GM19239 (cell line): ENCODE measurements around the gene DYNC2I2.
A peak's percentile ranks its signal among the peaks of the same experiment; 100 is the strongest.
"Not testable (repeated sequence)": the region's sequence is repeated elsewhere in the genome, so short reads cannot be mapped to it uniquely, and the experiment has no call there.

ENCODE experiments used
- DNase-seq: peaks from one replicate; pipeline ENCODE4 v3.0.0; 2011; ENCODE audit warnings: low spot score; ENCODE audit not compliant: insufficient read length
- FAIRE-seq: peaks from 2 replicates; lab custom pipeline; 2011; peaks lifted over from hg19 to GRCh38; lab: Jason Lieb, UNC

DYNC2I2 gene

GRCh38 chr9:128687453-128687852 is 30.8 kb upstream of the DYNC2I2 start:
- DNase-seq (no peak), FAIRE-seq (no peak)

- FAIRE-seq (peak; percentile 77), DNase-seq (no peak)
Measured at GRCh38 chr9:128685636-128686489, 29.2 kb upstream of the DYNC2I2 start.

GRCh38 chr9:128684325-128685199 is 27.9 kb upstream of the DYNC2I2 start:
- DNase-seq: no peak

GRCh38 chr9:128684065-128684324 is 27.3 kb upstream of the DYNC2I2 start:
- FAIRE-seq (no peak), DNase-seq (no peak)

More at GRCh38 chr9:128684325-128685199, 27.9 kb upstream of the DYNC2I2 start:
- peak; percentile 94 for FAIRE-seq

- FAIRE-seq: peak; percentile 72
- no peak for DNase-seq
Measured at GRCh38 chr9:128683340-128684064, 26.9 kb upstream of the DYNC2I2 start.

- FAIRE-seq: no peak
- DNase-seq: no peak
Measured at GRCh38 chr9:128677794-128678193, 21.1 kb upstream of the DYNC2I2 start.

- no peak for FAIRE-seq
- no peak for DNase-seq
Measured at GRCh38 chr9:128675382-128675781, 18.7 kb upstream of the DYNC2I2 start.

GRCh38 chr9:128669786-128670185 is 13.1 kb upstream of the DYNC2I2 start:
- DNase-seq (no peak), FAIRE-seq (no peak)

GRCh38 chr9:128666481-128666941 is 9.9 kb upstream of the DYNC2I2 start:
- DNase-seq, FAIRE-seq: not testable (repeated sequence)

GRCh38 chr9:128657796-128658195 is 1.1 kb upstream of the DYNC2I2 start:
- DNase-seq: no peak
- no peak for FAIRE-seq

GRCh38 chr9:128657344-128657704 is 677 bp upstream of the DYNC2I2 start:
- no peak for FAIRE-seq
- no peak for DNase-seq

- no peak for DNase-seq
- no peak for FAIRE-seq
Measured at GRCh38 chr9:128654481-128654880, 2.2 kb downstream of the DYNC2I2 start.

- DNase-seq: no peak
- no peak for FAIRE-seq
Measured at GRCh38 chr9:128653908-128654307, 2.7 kb downstream of the DYNC2I2 start.

GRCh38 chr9:128651798-128652197 is 4.8 kb downstream of the DYNC2I2 start:
- FAIRE-seq (no peak), DNase-seq (no peak)

GRCh38 chr9:128648206-128648605 is 8.4 kb downstream of the DYNC2I2 start:
- FAIRE-seq, DNase-seq: not testable (repeated sequence)

- peak; percentile 78 for FAIRE-seq
- DNase-seq: peak; percentile 68
Measured at GRCh38 chr9:128643519-128644300, 12.9 kb downstream of the DYNC2I2 start.

- FAIRE-seq (no peak), DNase-seq (no peak)
Measured at GRCh38 chr9:128642675-128643245, 13.9 kb downstream of the DYNC2I2 start.

- FAIRE-seq: no peak
- DNase-seq: no peak
Measured at GRCh38 chr9:128640603-128641002, 16.0 kb downstream of the DYNC2I2 start.

- no peak for FAIRE-seq
- no peak for DNase-seq
Measured at GRCh38 chr9:128638580-128638979, 18.1 kb downstream of the DYNC2I2 start.
